ENCODE data around the gene GIN1. TPM values are rescaled to one million over a fixed set of nuclear protein-coding genes. Genes with fewer than 3 reads are reported as not detected.
"Not testable (repeated sequence)": the region's sequence is repeated elsewhere in the genome, so short reads cannot be mapped to it uniquely, and the experiment has no call there.

GIN1 gene, protein sequence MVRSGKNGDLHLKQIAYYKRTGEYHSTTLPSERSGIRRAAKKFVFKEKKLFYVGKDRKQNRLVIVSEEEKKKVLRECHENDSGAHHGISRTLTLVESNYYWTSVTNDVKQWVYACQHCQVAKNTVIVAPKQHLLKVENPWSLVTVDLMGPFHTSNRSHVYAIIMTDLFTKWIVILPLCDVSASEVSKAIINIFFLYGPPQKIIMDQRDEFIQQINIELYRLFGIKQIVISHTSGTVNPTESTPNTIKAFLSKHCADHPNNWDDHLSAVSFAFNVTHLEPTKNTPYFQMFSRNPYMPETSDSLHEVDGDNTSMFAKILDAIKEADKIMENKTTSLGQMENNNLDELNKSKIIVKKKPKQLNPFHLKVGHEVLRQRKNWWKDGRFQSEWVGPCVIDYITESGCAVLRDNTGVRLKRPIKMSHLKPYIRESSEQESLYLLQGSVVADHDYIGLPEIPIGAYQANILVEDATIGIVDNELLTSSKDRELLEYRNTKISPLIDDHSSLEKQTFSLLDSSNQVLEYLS
- 1 to 10 TPM; 5.6 to 8.0 (median 6.1) TPM for total RNA-seq (2021; fragmentation: NEBNext Ultra II Directional; extraction: Animal tissue kit (Norgen Biotek cat#: 25700))
- long read RNA-seq, transcript GIN1-201 (8 exons, 3,229 nt) = major isoform, 7 of 9 reads
- long read RNA-seq, partial matches to known transcripts = 0 of 9 reads
- long read RNA-seq, other reads (novel, unspliced or antisense) = 2 of 9 reads

DNA sequence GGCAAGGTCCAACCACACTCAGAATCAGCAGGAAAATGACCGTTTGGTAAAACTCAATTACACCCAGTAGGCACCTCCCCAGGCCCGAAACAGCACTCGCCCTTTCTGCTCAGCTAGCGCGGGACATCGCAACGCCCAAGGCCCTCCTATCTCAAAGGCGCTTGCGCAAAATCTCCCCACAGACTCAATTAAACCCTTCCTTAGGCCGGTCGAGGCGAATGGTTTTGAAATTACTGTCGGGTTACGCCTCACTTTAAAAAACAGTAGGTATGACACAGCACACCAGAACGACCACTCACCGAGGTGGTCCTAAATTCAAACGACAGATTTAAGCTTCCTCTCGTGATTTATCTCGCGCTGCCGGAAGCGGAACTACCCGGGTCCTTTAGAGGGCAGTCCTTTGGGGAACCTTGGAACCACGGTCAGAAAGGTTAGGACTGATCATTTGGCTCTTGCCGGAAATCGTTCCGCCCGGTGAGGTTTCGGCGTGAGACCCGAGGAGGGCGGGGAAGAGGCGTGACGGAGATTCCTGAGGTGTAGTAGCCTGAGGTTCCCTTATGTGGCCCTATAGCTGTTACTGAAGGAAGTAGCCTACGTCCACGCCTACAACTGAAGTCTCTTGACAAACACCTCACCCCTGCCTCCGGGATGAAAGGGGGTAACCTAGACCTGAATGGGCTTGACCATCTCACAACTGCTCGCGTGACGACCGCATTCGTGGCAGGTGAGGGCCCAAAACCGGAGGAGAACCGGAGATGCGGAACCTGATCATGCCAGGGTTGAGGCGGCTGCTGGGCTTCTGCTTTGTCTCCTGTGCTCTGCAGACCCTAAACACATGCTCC, at the start of gene GIN1, which contains the start of gene PPIP5K2:
Gene GIN1, minus strand, starts transcription at position 374 of the 842 bp plus-strand sequence. CDS start 11,431 bp downstream, outside the sequence.
Gene PPIP5K2, plus strand, starts transcription at position 537 of the 842 bp plus-strand sequence. CDS start 9,289 bp downstream, outside the sequence.
- H3K27me3 Mint-ChIP-seq (ENCODE audit: insufficient read depth) = peaks cover 2% of the 10 kb centered on the region; the same call in 1 of the 2 replicates
- H3K4me3 Mint-ChIP-seq = peak within 1 kb of the TSS; percentile 95
- peak; percentile 99 for DNase-seq
- H3K9me3 Mint-ChIP-seq = no peaks in the 10 kb centered on the region
- peaks cover 29% of the 10 kb centered on the region for H3K4me1 Mint-ChIP-seq (ENCODE audit: low read depth)
- H3K36me3 Mint-ChIP-seq (ENCODE audit: low read depth) = peaks cover 8% of the 10 kb centered on the region
- TF ChIP-seq, protein P1, sequence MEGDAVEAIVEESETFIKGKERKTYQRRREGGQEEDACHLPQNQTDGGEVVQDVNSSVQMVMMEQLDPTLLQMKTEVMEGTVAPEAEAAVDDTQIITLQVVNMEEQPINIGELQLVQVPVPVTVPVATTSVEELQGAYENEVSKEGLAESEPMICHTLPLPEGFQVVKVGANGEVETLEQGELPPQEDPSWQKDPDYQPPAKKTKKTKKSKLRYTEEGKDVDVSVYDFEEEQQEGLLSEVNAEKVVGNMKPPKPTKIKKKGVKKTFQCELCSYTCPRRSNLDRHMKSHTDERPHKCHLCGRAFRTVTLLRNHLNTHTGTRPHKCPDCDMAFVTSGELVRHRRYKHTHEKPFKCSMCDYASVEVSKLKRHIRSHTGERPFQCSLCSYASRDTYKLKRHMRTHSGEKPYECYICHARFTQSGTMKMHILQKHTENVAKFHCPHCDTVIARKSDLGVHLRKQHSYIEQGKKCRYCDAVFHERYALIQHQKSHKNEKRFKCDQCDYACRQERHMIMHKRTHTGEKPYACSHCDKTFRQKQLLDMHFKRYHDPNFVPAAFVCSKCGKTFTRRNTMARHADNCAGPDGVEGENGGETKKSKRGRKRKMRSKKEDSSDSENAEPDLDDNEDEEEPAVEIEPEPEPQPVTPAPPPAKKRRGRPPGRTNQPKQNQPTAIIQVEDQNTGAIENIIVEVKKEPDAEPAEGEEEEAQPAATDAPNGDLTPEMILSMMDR (IDR thresholded peaks at IDR 0.05) = no peak
- H3K27ac Mint-ChIP-seq = peak within 1 kb of the TSS; percentile 99

DNA sequence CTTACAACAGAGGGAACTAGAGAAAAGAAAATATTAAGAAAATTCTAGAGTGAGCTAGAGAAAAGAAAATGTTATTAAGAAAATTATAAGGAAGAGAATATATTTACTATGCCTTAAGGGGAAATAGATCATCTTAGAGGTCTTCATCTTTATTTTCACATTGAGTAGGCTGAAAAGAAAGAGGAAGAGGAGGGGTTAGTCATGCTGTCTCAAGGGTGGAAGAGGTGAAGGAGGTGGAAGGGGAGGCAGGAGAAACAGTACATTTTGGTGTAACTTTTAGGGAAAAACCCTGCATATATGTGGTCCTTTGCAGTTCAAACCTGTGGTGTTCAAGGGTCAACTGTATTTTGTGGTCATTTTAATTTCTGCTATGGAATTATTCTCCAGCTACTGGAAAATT, 46.8 kb upstream of the GIN1 start:
- TF ChIP-seq, protein P1 (IDR thresholded peaks at IDR 0.05) = no peak
- no peak for DNase-seq
- Mint-ChIP-seq H3K27ac (no peak overlapping the region), H3K4me1 (ENCODE audit: low read depth) (no peaks in the 10 kb centered on the region), H3K9me3 (no peaks in the 10 kb centered on the region), H3K27me3 (ENCODE audit: insufficient read depth) (no peaks in the 10 kb centered on the region), H3K36me3 (ENCODE audit: low read depth) (peaks cover 22% of the 10 kb centered on the region), H3K4me3 (no peak overlapping the region)

DNA sequence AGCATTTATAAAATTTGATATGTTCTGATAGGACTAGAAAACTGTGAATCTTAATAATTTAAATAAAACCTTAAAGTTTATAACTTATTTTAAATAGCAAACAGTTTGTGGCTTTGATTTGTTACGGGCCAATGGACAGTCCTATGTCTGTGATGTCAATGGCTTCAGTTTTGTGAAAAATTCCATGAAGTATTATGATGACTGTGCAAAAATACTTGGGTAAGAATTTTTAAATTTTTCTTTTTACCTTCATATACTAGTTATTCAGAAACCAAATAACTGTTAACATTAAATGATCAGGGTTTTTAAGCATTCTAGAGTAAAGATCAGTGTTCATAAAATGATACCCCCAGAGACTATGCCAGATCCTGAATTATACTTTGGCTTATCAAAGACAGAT, 31.2 kb upstream of the GIN1 start:
- Mint-ChIP-seq H3K4me3 (no peak overlapping the region), H3K9me3 (no peaks in the 10 kb centered on the region), H3K36me3 (ENCODE audit: low read depth) (no peaks in the 10 kb centered on the region), H3K27me3 (ENCODE audit: insufficient read depth) (no peaks in the 10 kb centered on the region), H3K4me1 (ENCODE audit: low read depth) (no peaks in the 10 kb centered on the region), H3K27ac (no peak overlapping the region)
- TF ChIP-seq, protein P1 (IDR thresholded peaks at IDR 0.05) = no peak
- DNase-seq = no peak

GRCh38 chr5:103148213-103148612, 28.3 kb upstream of the GIN1 start:
- no peak overlapping the region for H3K27ac Mint-ChIP-seq
- TF ChIP-seq, protein P1 (IDR thresholded peaks at IDR 0.05) = no peak
- DNase-seq = no peak
- no peaks in the 10 kb centered on the region for H3K36me3 Mint-ChIP-seq (ENCODE audit: low read depth)
- no peaks in the 10 kb centered on the region for H3K27me3 Mint-ChIP-seq (ENCODE audit: insufficient read depth)
- H3K9me3 Mint-ChIP-seq = no peaks in the 10 kb centered on the region
- H3K4me3 Mint-ChIP-seq = no peak overlapping the region
- H3K4me1 Mint-ChIP-seq (ENCODE audit: low read depth) = no peaks in the 10 kb centered on the region

DNA sequence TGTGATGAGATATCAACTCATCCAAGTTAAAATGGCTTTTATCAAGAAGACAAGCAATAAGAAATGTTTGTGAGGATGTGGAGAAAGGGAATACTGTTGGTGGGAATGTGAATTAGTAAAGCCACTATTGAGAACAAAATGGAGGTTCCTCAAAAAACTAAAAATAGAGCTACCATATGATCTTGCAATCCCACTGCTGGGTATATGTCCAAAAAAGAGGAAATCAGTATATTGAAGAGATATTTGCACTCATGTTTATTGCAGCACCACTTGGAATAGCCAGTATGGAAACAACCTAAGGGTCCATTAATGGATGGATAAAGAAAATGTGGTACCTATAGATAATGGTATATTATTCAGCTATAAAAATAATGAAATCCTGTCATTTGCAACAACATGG, 25.3 kb upstream of the GIN1 start:
- Mint-ChIP-seq H3K9me3 (no peaks in the 10 kb centered on the region; the same call in 1 of the 2 replicates), H3K4me3 (no peak overlapping the region), H3K27ac (no peak overlapping the region), H3K4me1 (ENCODE audit: low read depth) (no peaks in the 10 kb centered on the region), H3K36me3 (ENCODE audit: low read depth) (peaks cover 9% of the 10 kb centered on the region), H3K27me3 (ENCODE audit: insufficient read depth) (no peaks in the 10 kb centered on the region)
- TF ChIP-seq, protein P1 (IDR thresholded peaks at IDR 0.05) = no peak
- DNase-seq = no peak

DNA sequence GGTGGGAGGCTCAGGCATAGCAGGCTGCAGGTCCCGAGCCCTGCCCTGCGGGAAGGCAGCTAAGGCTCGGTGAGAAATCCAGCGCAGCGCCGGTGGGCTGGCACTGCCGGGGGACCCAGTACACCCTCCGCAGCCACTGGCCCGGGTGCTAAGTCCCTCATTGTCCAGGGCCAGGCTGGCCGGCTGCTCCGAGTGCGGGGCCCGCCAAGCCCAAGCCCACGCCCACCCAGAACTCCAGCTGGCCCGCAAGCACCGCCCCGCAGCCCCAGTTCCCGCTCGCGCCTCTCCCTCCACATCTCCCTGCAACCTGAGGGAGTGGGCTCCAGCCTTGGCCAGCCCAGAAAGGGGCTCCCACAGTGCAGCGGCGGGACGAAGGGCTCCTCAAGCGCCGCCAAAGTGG, 22.2 kb upstream of the GIN1 start:
- not testable (repeated sequence) for H3K9me3 Mint-ChIP-seq; H3K4me1 Mint-ChIP-seq (ENCODE audit: low read depth); H3K27ac Mint-ChIP-seq; H3K4me3 Mint-ChIP-seq; H3K27me3 Mint-ChIP-seq (ENCODE audit: insufficient read depth); DNase-seq
- peaks cover 21% of the 10 kb centered on the region for H3K36me3 Mint-ChIP-seq (ENCODE audit: low read depth)

Data from HFFc6 (cell line).